ENCODE data around the gene SH3GLB1. TPM values are rescaled to one million over a fixed set of nuclear protein-coding genes. Genes with fewer than 3 reads are reported as not detected.

SH3GLB1 gene
- total RNA-seq, 1 donor from 2014 or later, result 132 TPM

GRCh38 chr1:86714561-86715244 is 10.3 kb downstream of the SH3GLB1 start:
- ATAC-seq (no peak), DNase-seq (ENCODE audit: missing footprints) (no peak)
- intact Hi-C loops (cut with DNase I), result no loop called here

- intact Hi-C loops (cut with DNase I), result no loop called here
- ATAC-seq, result no peak
- no peak for DNase-seq (ENCODE audit: missing footprints)
Measured at GRCh38 chr1:86718786-86719185, 14.4 kb downstream of the SH3GLB1 start.

- ATAC-seq, result no peak
- intact Hi-C loops (cut with DNase I), result no loop called here
- no peak for DNase-seq (ENCODE audit: missing footprints)
Measured at GRCh38 chr1:86731416-86731815, 27.0 kb downstream of the SH3GLB1 start.

- ATAC-seq (no peak), DNase-seq (ENCODE audit: missing footprints) (no peak)
- intact Hi-C loops (cut with DNase I), result no loop called here
Measured at GRCh38 chr1:86733340-86733739, 29.0 kb downstream of the SH3GLB1 start.

- no peak for DNase-seq (ENCODE audit: missing footprints)
- no peak for ATAC-seq
- intact Hi-C loops (cut with DNase I), result loop anchor here (10.0 kb wide), 1 partner anchor 235 kb away; no protein-coding TSS in a partner anchor
Measured at GRCh38 chr1:86739648-86740509, 35.5 kb downstream of the SH3GLB1 start.

GRCh38 chr1:86741947-86742572 is 37.7 kb downstream of the SH3GLB1 start:
- DNase-seq (ENCODE audit: missing footprints) (no peak), ATAC-seq (no peak)
- intact Hi-C loops (cut with DNase I), result loop anchor here (1.0 to 10.0 kb wide), 2 partner anchors 37 to 237 kb away; no protein-coding TSS in a partner anchor

- ATAC-seq (peak; percentile 39), DNase-seq (ENCODE audit: missing footprints) (no peak)
- intact Hi-C loops (cut with DNase I), result loop anchor here (10.0 kb wide), 1 partner anchor 243 kb away; no protein-coding TSS in a partner anchor
Measured at GRCh38 chr1:86747304-86747703, 42.9 kb downstream of the SH3GLB1 start.

GRCh38 chr1:86748622-86749373 is 44.4 kb downstream of the SH3GLB1 start:
- ATAC-seq, result no peak
- intact Hi-C loops (cut with DNase I), result loop anchor here (10.0 kb wide), 1 partner anchor 244 kb away; no protein-coding TSS in a partner anchor

GRCh38 chr1:86750076-86750475 is 45.7 kb downstream of the SH3GLB1 start:
- ATAC-seq (no peak), DNase-seq (ENCODE audit: missing footprints) (no peak)
- intact Hi-C loops (cut with DNase I), result no loop called here

More at GRCh38 chr1:86748622-86749373, 44.4 kb downstream of the SH3GLB1 start:
- no peak for DNase-seq (ENCODE audit: missing footprints)

- DNase-seq (ENCODE audit: missing footprints) (no peak), ATAC-seq (no peak)
- intact Hi-C loops (cut with DNase I), result no loop called here
Measured at GRCh38 chr1:86750530-86750929, 46.2 kb downstream of the SH3GLB1 start.

- ATAC-seq (no peak), DNase-seq (ENCODE audit: missing footprints) (no peak)
- intact Hi-C loops (cut with DNase I), result no loop called here
Measured at GRCh38 chr1:86751923-86752322, 47.5 kb downstream of the SH3GLB1 start.

- intact Hi-C loops (cut with DNase I), result no loop called here
- ATAC-seq (no peak), DNase-seq (ENCODE audit: missing footprints) (no peak)
Measured at GRCh38 chr1:86753700-86754099, 49.3 kb downstream of the SH3GLB1 start.

GRCh38 chr1:86754265-86754974 is 50.0 kb downstream of the SH3GLB1 start:
- DNase-seq (ENCODE audit: missing footprints), result no peak
- intact Hi-C loops (cut with DNase I), result no loop called here
- no peak for ATAC-seq

- DNase-seq (ENCODE audit: missing footprints) (no peak), ATAC-seq (no peak)
- intact Hi-C loops (cut with DNase I), result no loop called here
Measured at GRCh38 chr1:86756062-86756406, 51.7 kb downstream of the SH3GLB1 start.

GRCh38 chr1:86757272-86757984 is 53.1 kb downstream of the SH3GLB1 start:
- intact Hi-C loops (cut with DNase I), result no loop called here
- ATAC-seq (peak; percentile 55), DNase-seq (ENCODE audit: missing footprints) (no peak)

- ATAC-seq, result no peak
- intact Hi-C loops (cut with DNase I), result no loop called here
- DNase-seq (ENCODE audit: missing footprints), result no peak
Measured at GRCh38 chr1:86758570-86758969, 54.2 kb downstream of the SH3GLB1 start.

- DNase-seq (ENCODE audit: missing footprints), result no peak
- no peak for ATAC-seq
- intact Hi-C loops (cut with DNase I), result no loop called here
Measured at GRCh38 chr1:86760199-86760598, 55.8 kb downstream of the SH3GLB1 start.

GRCh38 chr1:86762336-86762735 is 58.0 kb downstream of the SH3GLB1 start:
- ATAC-seq, result no peak
- intact Hi-C loops (cut with DNase I), result no loop called here
- no peak for DNase-seq (ENCODE audit: missing footprints)

All from Right ventricle myocardium inferior (tissue), 1 donor.